Ishikawa (cell line): ENCODE measurements around the gene GLT8D2.

ENCODE experiments used
- CEBPB ChIP-seq: IDR thresholded peaks from 2 replicates; pipeline ENCODE4 v1.6.1; 2012
- CREB1 ChIP-seq: IDR thresholded peaks from 2 replicates; pipeline ENCODE4 v1.6.1; 2012; ENCODE audit warnings: low read depth
- EGR1 ChIP-seq: IDR thresholded peaks from 2 replicates; pipeline ENCODE4 v1.6.1; 2012
- EP300 ChIP-seq: IDR thresholded peaks from 2 replicates; pipeline ENCODE4 v1.6.1; 2012; ENCODE audit warnings: borderline replicate concordance
- FOXM1 ChIP-seq: IDR thresholded peaks from 2 replicates; pipeline ENCODE4 v1.6.1; 2012; ENCODE audit warnings: low read depth, borderline replicate concordance
- NFIC ChIP-seq: IDR thresholded peaks from 2 replicates; pipeline ENCODE4 v1.6.1; 2012
- RAD21 ChIP-seq: IDR thresholded peaks from 2 replicates; pipeline ENCODE4 v1.6.1; 2012; ENCODE audit warnings: low read depth
- TAF1 ChIP-seq: IDR thresholded peaks from 2 replicates; pipeline ENCODE4 v1.6.1; 2012; ENCODE audit warnings: low read depth, mild to moderate bottlenecking
- TCF12 ChIP-seq: IDR thresholded peaks from 2 replicates; pipeline ENCODE4 v1.6.1; 2012; ENCODE audit warnings: low read depth
- TEAD4 ChIP-seq: IDR thresholded peaks from 2 replicates; pipeline ENCODE4 v1.6.1; 2012
- YY1 ChIP-seq: IDR thresholded peaks from 2 replicates; pipeline ENCODE4 v1.6.1; 2012; ENCODE audit warnings: low read depth
- ZBTB7A ChIP-seq: IDR thresholded peaks from 2 replicates; pipeline ENCODE4 v1.6.1; 2012; ENCODE audit warnings: low read depth
- TF ChIP-seq, protein P1 (sequence below): IDR thresholded peaks from 2 replicates; pipeline ENCODE4 v1.6.1; 2012
- TF ChIP-seq, protein P2 (sequence below): IDR thresholded peaks from 2 replicates; pipeline ENCODE4 v1.6.1; 2012
- TF ChIP-seq, protein P3 (sequence below): IDR thresholded peaks from 2 replicates; pipeline ENCODE4 v1.6.1; 2012; ENCODE audit warnings: low read depth, mild to moderate bottlenecking

The GLT8D2 gene

DNA sequence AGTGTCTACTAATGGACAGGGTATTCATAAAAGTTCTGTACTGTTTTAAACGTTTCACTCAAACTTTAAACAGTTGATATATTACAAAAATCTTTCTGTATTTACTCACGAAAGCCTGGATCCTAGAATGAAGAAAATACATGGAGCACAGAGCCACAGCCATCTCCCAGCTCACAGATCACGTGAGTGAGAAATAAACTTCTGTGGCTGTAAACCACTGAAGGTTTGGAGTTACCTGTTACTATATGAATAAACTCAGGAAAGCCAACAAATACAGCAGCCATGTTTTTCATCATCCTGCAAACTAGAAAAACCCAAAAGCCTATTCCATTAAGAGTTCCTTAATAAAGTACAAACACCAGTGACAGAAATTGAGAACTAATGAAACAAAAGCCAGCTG is 85.2 kb downstream of the GLT8D2 start:
- no peak for TF ChIP-seq YY1
- TF ChIP-seq, protein P1, sequence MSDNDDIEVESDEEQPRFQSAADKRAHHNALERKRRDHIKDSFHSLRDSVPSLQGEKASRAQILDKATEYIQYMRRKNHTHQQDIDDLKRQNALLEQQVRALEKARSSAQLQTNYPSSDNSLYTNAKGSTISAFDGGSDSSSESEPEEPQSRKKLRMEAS = no peak

DNA sequence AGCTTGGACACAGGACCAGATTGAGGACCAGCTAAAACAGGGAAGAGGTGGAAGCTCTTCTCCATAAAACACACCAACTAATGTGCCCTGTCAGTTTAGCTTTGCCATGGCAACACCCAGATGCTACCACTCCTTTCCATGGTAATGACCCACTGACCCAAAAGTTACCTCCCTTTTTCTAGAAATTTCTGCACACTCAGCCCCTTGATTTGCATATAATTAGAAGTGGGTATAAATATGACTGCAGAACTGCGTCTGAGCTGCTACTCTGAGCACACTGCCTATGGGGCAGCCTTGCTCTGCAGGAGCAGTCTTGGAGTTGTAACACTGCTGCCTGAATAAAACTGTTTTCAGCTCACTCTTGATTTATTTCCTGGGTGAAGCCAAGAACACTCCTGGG is 87.5 kb downstream of the GLT8D2 start:
- TF ChIP-seq RAD21 (no peak), EGR1 (no peak), FOXM1 (no peak), ZBTB7A (no peak), YY1 (no peak), EP300 (no peak), CREB1 (no peak)
- TF ChIP-seq, protein P2, sequence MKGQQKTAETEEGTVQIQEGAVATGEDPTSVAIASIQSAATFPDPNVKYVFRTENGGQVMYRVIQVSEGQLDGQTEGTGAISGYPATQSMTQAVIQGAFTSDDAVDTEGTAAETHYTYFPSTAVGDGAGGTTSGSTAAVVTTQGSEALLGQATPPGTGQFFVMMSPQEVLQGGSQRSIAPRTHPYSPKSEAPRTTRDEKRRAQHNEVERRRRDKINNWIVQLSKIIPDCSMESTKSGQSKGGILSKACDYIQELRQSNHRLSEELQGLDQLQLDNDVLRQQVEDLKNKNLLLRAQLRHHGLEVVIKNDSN = no peak
- TF ChIP-seq, protein P1 = no peak

DNA sequence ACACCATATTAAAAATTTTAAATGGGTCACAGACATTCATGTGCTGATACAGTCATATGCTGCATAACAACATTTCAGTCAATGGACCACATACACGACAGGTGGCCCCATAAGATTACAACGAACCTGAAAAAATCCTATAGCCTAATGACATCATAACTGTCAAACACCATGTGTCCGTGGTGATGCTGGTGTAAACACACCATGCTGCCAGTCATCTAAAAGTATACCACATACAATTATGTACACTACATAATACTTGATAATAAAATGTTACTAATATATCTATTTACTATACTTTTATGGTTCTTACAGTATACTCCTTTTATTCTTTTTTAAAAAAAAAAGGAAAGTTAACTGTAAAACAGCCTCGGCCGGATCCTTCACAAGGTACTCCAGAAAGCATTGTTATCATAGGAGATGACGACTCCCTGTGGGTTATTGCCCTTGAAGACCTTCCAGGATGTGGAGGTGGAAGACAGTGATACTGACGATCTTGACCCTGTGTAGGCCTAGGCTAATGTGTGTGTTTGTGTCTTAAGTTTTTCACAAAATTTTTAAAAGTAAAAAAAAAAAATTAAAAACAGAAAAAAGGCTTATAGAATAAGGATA is 89.3 kb downstream of the GLT8D2 start:
- no peak for TF ChIP-seq TEAD4
- TF ChIP-seq TCF12 = no peak
- TF ChIP-seq TAF1 = no peak

DNA sequence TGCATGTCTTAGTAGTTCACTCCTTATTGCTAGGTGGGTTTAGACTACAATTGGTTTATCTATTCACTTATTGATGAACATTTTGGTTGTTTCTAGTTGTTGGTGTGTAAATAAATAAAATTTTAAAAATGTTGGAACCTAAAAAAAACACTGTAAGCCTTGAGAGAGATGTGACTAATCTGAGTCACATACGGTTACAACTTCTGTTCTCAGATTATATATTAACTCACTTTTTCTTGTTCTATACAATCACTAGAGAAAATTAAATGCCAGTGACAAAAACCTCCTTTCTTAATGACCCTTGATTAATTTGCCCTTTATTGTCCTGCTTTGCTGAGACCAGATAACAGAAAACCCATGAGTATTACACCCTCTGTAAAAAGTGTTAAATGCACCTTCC is 91.4 kb downstream of the GLT8D2 start:
- TF ChIP-seq ZBTB7A (no peak), CEBPB (no peak), TCF12 (no peak), FOXM1 (no peak), RAD21 (no peak), EGR1 (no peak), CREB1 (no peak), EP300 (no peak), NFIC (no peak), TEAD4 (no peak), YY1 (no peak), TAF1 (no peak)
- TF ChIP-seq, protein P2 = no peak
- TF ChIP-seq, protein P3, sequence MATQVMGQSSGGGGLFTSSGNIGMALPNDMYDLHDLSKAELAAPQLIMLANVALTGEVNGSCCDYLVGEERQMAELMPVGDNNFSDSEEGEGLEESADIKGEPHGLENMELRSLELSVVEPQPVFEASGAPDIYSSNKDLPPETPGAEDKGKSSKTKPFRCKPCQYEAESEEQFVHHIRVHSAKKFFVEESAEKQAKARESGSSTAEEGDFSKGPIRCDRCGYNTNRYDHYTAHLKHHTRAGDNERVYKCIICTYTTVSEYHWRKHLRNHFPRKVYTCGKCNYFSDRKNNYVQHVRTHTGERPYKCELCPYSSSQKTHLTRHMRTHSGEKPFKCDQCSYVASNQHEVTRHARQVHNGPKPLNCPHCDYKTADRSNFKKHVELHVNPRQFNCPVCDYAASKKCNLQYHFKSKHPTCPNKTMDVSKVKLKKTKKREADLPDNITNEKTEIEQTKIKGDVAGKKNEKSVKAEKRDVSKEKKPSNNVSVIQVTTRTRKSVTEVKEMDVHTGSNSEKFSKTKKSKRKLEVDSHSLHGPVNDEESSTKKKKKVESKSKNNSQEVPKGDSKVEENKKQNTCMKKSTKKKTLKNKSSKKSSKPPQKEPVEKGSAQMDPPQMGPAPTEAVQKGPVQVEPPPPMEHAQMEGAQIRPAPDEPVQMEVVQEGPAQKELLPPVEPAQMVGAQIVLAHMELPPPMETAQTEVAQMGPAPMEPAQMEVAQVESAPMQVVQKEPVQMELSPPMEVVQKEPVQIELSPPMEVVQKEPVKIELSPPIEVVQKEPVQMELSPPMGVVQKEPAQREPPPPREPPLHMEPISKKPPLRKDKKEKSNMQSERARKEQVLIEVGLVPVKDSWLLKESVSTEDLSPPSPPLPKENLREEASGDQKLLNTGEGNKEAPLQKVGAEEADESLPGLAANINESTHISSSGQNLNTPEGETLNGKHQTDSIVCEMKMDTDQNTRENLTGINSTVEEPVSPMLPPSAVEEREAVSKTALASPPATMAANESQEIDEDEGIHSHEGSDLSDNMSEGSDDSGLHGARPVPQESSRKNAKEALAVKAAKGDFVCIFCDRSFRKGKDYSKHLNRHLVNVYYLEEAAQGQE = no peak
- TF ChIP-seq, protein P1 = no peak

DNA sequence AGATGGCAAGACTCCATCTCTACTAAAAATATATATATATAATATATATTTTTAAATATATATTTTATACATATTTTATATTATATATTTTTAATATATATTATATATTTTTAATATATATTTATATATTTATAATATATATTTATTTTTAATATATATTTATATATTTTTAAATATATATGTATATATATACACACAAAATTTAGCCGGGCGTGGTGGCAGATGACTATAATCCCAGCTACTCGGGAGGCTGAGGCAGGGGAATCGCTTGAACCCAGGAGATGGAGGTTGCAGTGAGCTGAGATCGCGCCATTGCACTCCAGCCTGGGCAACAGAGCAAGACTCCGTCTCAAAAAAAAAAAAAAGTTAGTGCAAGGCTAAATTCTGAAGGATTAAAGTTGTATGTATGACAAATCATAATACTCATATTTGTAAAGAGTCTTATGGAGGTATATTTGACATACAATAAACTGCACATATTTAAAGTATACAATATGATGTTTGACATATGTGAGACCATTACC is 92.1 kb downstream of the GLT8D2 start:
- no peak for TF ChIP-seq TAF1
- TF ChIP-seq, protein P3 = no peak
- TF ChIP-seq, protein P1 = no peak
- TF ChIP-seq ZBTB7A = no peak
- TF ChIP-seq NFIC = no peak
- TF ChIP-seq, protein P2 = no peak
- TF ChIP-seq RAD21 = no peak
- no peak for TF ChIP-seq EP300
- TF ChIP-seq YY1 = no peak
- no peak for TF ChIP-seq EGR1
- no peak for TF ChIP-seq CREB1
- TF ChIP-seq CEBPB = no peak
- TF ChIP-seq TEAD4 = no peak
- no peak for TF ChIP-seq TCF12
- no peak for TF ChIP-seq FOXM1

DNA sequence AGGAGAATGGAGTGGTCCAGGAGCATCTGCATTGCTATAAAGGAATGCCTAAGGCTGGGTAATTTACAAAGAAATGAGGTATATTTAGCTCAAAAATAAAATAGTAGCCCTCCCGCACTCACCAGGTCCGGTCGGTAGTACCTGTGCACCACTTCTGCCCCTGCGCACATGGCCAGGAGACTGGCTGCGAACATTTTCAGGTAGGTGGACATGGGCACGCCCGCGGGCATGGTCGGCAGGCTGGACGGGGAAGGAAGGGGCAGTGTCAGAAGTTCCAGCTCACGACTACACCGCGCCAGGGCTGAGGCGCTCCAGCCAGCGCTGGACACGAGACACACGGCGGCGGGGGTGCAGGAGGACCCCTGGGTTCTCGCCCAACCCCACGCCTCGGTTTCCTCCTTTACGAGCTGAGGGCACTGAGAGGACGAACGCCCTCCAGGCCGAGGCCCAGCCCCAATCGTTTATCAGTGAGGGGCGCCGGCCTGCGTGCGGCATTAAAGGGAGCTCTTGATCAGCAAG is 93.4 kb downstream of the GLT8D2 start:
- TF ChIP-seq, protein P1 = peak; percentile 62; the same call in 1 of the 2 replicates
- TF ChIP-seq ZBTB7A (peak; percentile 72; the same call in 1 of the 2 replicates), CEBPB (no peak)
